SK-N-SH treated with all-trans-retinoic acid at 6 μM for 48 hours (cell line): ENCODE results near the gene RIMBP2.

ENCODE experiments used
- GLIS3 ChIP-seq: fragments of 250-450 bp; sonication (Bioruptor Pico); IDR thresholded peaks from 2 replicates; pipeline ENCODE4 v1.5.0; 2020; ENCODE audit warnings: mild to moderate bottlenecking, moderate library complexity
- ISL1 ChIP-seq: fragments of 250-450 bp; sonication (Bioruptor Pico); IDR thresholded peaks from 2 replicates; pipeline ENCODE4 v2.1.2; 2022; ENCODE audit warnings: mild to moderate bottlenecking, moderate library complexity
- OSR1 ChIP-seq: fragments of 250-450 bp; sonication (Bioruptor Pico); IDR thresholded peaks from 2 replicates; pipeline ENCODE4 v1.8.0; 2022; ENCODE audit warnings: moderate library complexity, mild to moderate bottlenecking, inconsistent platforms
- RARB ChIP-seq: fragments of 250-450 bp; sonication (Bioruptor Pico); IDR thresholded peaks from 2 replicates; pipeline ENCODE4 v1.8.0; 2021; ENCODE audit warnings: mild to moderate bottlenecking, moderate library complexity
- ZFP3 ChIP-seq: fragments of 250-450 bp; sonication (Bioruptor Pico); IDR thresholded peaks from 2 replicates; pipeline ENCODE4 v1.5.0; 2020; ENCODE audit warnings: mild to moderate bottlenecking, moderate library complexity
- ZFP30 ChIP-seq: fragments of 450-650 bp; formaldehyde crosslinking; IDR thresholded peaks from 2 replicates; pipeline ENCODE4 v1.5.0; 2022; ENCODE audit warnings: mild to moderate bottlenecking, moderate library complexity
- ZNF8 ChIP-seq: fragments of 450-650 bp; formaldehyde crosslinking; IDR thresholded peaks from 2 replicates; pipeline ENCODE4 v1.5.0; 2020; ENCODE audit warnings: mild to moderate bottlenecking, moderate library complexity

DNA sequence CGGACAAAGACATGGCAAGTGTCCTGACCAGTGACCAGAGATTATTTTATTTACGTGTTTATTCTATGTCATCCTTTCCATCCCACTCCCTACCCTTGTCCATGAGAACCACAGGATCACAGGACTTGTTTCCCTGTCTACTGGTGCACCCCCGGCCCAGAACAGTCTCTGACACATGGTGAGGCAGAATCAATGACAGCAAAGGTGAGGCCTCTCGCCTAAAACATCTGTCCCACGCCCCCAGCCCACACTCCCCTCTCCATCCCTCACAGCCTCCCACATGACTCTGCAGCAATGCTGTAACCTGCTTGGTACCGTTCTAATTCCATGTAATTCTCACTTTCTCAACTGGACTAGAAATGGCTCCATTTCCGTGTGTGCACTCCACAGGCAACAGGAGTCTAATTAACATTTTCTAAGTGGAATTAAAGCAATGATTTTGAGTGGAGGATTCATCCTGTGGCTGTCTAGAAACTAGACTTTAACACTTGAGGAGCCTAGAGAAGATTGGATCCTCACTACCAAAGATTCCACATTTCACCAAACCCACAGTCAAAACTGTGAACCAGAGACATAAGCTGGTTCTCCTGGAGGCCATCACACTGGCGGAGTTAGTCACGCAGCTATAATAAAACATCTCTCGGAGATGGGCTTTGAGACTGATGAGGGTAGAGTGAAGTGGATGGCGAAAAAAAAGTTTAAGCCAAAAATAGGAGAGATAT lies 228.3 kb downstream of the RIMBP2 start:
- TF ChIP-seq ISL1 (CRISPR knock-in tag) (no peak), OSR1 (CRISPR knock-in tag) (no peak), ZFP3 (CRISPR knock-in tag) (no peak), GLIS3 (CRISPR knock-in tag) (no peak), ZNF8 (no peak), ZFP30 (CRISPR knock-in tag) (no peak), RARB (CRISPR knock-in tag) (no peak)
